Ascending aorta (tissue), 2 donors: ENCODE results near the gene NPFFR1. TPM values are rescaled to one million over a fixed set of nuclear protein-coding genes. Genes with fewer than 3 reads are reported as not detected.
"Not testable (repeated sequence)": the region's sequence is repeated elsewhere in the genome, so short reads cannot be mapped to it uniquely, and the experiment has no call there.

ENCODE experiments used
- DNase-seq, 2 donors: peaks; one replicate each; pipeline ENCODE4 v3.0.0-alpha.2; 2019; ENCODE audit warnings: low spot score in 2 of 2
- H3K27ac ChIP-seq, 2 donors: fragments of 200-600 bp; sonication (generic); one replicate each; pipeline ENCODE4 v1.5.1; 2016 to 2017; ENCODE audit warnings: mild to moderate bottlenecking in 1 of 2
- H3K27me3 ChIP-seq: fragments of 200-600 bp; sonication (generic); one replicate; pipeline ENCODE4 v1.5.1; 2017
- H3K36me3 ChIP-seq, 2 donors: fragments of 200-600 bp; sonication (generic); one replicate each; pipeline ENCODE4 v1.5.1; 2016
- H3K4me1 ChIP-seq, 2 donors: fragments of 200-600 bp; sonication (generic); one replicate each; pipeline ENCODE4 v1.5.1; 2016 to 2017; ENCODE audit warnings: mild to moderate bottlenecking in 1 of 2
- H3K4me3 ChIP-seq, 2 donors: fragments of 200-600 bp; sonication (generic); one replicate each; pipeline ENCODE4 v1.5.1; 2016 to 2017; ENCODE audit warnings: mild to moderate bottlenecking in 1 of 2
- H3K9me3 ChIP-seq, 2 donors: fragments of 200-600 bp; sonication (generic); one replicate each; pipeline ENCODE4 v1.5.1; 2016
- CTCF ChIP-seq, 3 experiments: fragments of 200-600 bp in 2 of 3; fragments of 450-650 bp in 1 of 3; sonication (generic) in 2 of 3; IDR thresholded peaks; one replicate each; pipeline ENCODE4 v1.5.1; 2016 to 2019; ENCODE audit warnings: antibody characterized with exemption in 3 of 3, mild to moderate bottlenecking in 1 of 3, moderate library complexity in 1 of 3
- intact Hi-C: fragments of 100-400 bp; cut with DNase I; formaldehyde crosslinking; loops from one replicate; pipeline ENCODE4 v1.15.1; 2023
- total RNA-seq: library from RNA; depleted of rRNA; stranded (reverse); fragments of >200 nt; gene quantifications from one replicate; pipeline ENCODE4 v1.1.0, GENCODE V29; 2016

The NPFFR1 gene
- total RNA-seq, 1 donor from 2014 or later: not detected

DNA sequence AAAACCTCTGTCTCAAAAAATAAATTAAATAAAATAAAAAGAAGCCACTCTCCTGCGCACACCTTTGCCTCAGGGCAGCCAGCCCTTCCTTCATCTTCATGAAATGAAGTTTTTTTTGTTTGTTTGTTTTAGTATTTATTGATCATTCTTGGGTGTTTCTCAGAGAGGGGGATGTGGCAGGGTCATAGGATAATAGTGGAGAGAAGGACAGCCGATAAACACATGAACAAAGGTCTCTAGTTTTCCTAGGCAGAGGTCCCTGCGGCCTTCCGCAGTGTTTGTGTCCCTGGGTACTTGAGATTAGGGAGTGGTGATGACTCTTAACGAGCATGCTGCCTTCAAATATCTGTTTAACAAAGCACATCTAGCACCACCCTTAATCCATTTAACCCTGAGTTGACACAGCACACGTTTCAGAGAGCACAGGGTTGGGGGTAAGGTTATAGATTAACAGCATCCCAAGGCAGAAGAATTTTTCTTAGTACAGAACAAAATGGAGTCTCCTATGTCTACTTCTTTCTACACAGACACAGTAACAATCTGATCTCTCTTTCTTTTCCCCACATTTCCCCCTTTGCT lies 45.8 kb downstream of the NPFFR1 start:
- H3K4me1 ChIP-seq, intact Hi-C loops, H3K27me3 ChIP-seq, H3K27ac ChIP-seq, DNase-seq, H3K36me3 ChIP-seq, H3K4me3 ChIP-seq, H3K9me3 ChIP-seq: not testable (repeated sequence)

- DNase-seq: no peak
- no peak for TF ChIP-seq CTCF (IDR thresholded peaks at IDR 0.05)
- peaks cover 0 to 8% of the 10 kb centered on the region in 2 donors for H3K4me1 ChIP-seq
- no peaks in the 10 kb centered on the region for H3K36me3 ChIP-seq
- H3K27me3 ChIP-seq: no peaks in the 10 kb centered on the region
- no peaks in the 10 kb centered on the region for H3K9me3 ChIP-seq
- intact Hi-C loops: loop anchor here (5.0 kb wide), 1 partner anchor 88 kb away; the partner anchor contains the start of gene TYSND1
- H3K4me3 ChIP-seq: no peak overlapping the region
- no peak overlapping the region for H3K27ac ChIP-seq
These were observed 48.9 kb downstream of the NPFFR1 start for GRCh38 chr10:70234668-70235447.

- intact Hi-C loops: loop anchor here (1.0 to 5.0 kb wide), 7 partner anchors 13 to 170 kb away; partner anchors contain the start of genes EIF4EBP2, LRRC20, SAR1A and TYSND1
- DNase-seq: no peak
- Histone ChIP-seq H3K36me3 (no peaks in the 10 kb centered on the region), H3K27me3 (no peaks in the 10 kb centered on the region), H3K4me3 (peak overlapping the region; percentile 84 to 95), H3K27ac (peak overlapping the region; percentile 44 to 72), H3K4me1 (peaks cover 0 to 8% of the 10 kb centered on the region in 2 donors), H3K9me3 (no peaks in the 10 kb centered on the region)
- no peak for TF ChIP-seq CTCF (IDR thresholded peaks at IDR 0.05)
These were observed 49.9 kb downstream of the NPFFR1 start for GRCh38 chr10:70233939-70234300.

DNA sequence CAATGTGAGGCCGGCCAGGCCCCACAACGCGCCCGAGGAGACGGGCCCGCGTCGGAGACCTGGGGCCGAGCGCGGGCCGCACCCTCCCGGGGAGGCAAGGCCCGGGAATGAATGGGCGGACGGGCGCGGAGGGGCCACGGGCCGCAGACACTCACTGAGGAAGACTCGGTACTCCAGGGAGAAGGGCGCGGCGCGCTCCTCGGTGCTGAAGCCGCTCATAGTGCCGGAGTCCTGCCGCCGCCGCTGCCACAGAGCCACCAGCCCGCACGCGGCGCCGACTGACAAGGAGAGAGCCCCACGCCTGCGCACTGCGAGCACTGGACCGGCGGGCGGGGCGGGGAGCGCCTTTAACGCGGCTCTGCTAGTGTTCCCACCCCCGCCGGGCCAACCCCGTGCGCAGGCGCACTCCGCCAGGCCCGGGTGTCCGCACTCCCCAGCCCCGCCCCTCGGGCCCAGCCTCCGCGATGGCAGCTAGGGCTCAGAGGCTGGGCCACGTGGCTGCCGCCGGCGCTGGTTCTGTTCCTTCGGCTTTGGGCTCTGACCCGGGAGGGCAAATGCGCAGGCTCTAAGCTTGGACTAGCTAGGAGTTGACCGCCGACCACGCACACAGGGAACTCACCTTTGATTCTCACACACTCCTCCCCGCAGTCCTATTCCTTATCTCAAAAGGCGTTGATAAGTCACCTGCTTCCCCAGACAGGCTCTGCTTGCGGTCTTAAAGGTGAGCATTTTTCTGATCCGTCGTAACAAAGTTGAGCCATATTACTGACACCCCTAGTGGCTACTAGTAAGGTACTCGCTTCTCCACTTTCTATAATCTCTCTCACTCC lies 50.5 kb downstream of the NPFFR1 start, which contains the start of gene PPA1:
Gene PPA1 (minus strand): TSS at position 321 of the 830 bp plus-strand sequence. CDS start 102 bp downstream, at position 219.
- H3K9me3 ChIP-seq: no peaks in the 10 kb centered on the region
- H3K4me1 ChIP-seq: peaks cover 0 to 8% of the 10 kb centered on the region in 2 donors
- peak within 1 kb of the TSS; percentile 84 to 95 for H3K4me3 ChIP-seq
- H3K27me3 ChIP-seq: no peaks in the 10 kb centered on the region
- TF ChIP-seq CTCF (IDR thresholded peaks at IDR 0.05): peak; percentile 12 to 21 (median 15)
- peak within 1 kb of the TSS; percentile 68 to 72 for H3K27ac ChIP-seq
- intact Hi-C loops: loop anchor here (1.0 to 5.0 kb wide), 7 partner anchors 12 to 171 kb away; partner anchors contain the start of genes EIF4EBP2, LRRC20, SAR1A and TYSND1
- DNase-seq: peak; percentile 95 to 99
- no peaks in the 10 kb centered on the region for H3K36me3 ChIP-seq

DNA sequence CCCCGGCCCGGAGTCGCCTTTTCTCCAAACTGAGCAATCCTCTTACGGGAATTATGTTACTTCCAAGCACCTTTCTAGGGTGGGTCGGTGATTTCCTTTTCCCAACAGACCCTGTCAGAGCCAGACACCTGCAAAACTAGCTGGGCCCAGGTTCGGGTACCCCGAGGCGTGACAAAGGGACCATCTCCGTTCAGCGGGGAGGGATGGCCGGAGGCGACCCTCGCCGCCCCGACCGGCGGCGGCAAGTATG lies 51.0 kb downstream of the NPFFR1 start:
- Histone ChIP-seq H3K4me3 (peak overlapping the region; percentile 84 to 95), H3K27me3 (no peaks in the 10 kb centered on the region), H3K36me3 (no peaks in the 10 kb centered on the region), H3K27ac (peak overlapping the region; percentile 42 to 68), H3K9me3 (no peaks in the 10 kb centered on the region), H3K4me1 (peaks cover 0 to 12% of the 10 kb centered on the region in 2 donors)
- no peak for TF ChIP-seq CTCF (IDR thresholded peaks at IDR 0.05)
- intact Hi-C loops: loop anchor here (1.0 to 5.0 kb wide), 7 partner anchors 11 to 172 kb away; partner anchors contain the start of genes EIF4EBP2, LRRC20, SAR1A and TYSND1
- no peak for DNase-seq
